GM12878 (cell line): Measurements from ENCODE around the gene SPTLC3. TPM values are rescaled to one million over a fixed set of nuclear protein-coding genes. Genes with fewer than 3 reads are reported as not detected.

Source experiments
- BMI1 ChIP-seq: fragments of 450-650 bp; IDR thresholded peaks from 2 replicates; pipeline ENCODE4 v1.6.1; 2016; ENCODE audit warnings: mild to moderate bottlenecking, moderate library complexity, borderline replicate concordance
- CEBPB ChIP-seq, 2 experiments: fragments of 150-350 bp in 1 of 2; IDR thresholded peaks; 2 replicates each; pipeline ENCODE4 v1.6.1; 2012 to 2014; ENCODE audit warnings: low read depth in 2 of 2, low read length in 2 of 2, borderline replicate concordance in 1 of 2, inconsistent platforms in 1 of 2
- CHD1 ChIP-seq: IDR thresholded peaks from 2 replicates; pipeline ENCODE4 v1.6.1; 2012; ENCODE audit warnings: low read depth, low read length, improper control_type of control experiment
- LARP7 ChIP-seq: fragments of 450-650 bp; IDR thresholded peaks from 2 replicates; pipeline ENCODE4 v1.6.1; 2017; ENCODE audit warnings: mild to moderate bottlenecking
- NFIC ChIP-seq: IDR thresholded peaks from 2 replicates; pipeline ENCODE4 v1.6.1; 2012; ENCODE audit warnings: low read depth, mild to moderate bottlenecking, inconsistent platforms, low read length, moderate library complexity
- NFYB ChIP-seq: IDR thresholded peaks from 2 replicates; pipeline ENCODE4 v1.6.1; 2011; ENCODE audit warnings: low read depth, mild to moderate bottlenecking, low read length, improper control_type of control experiment, moderate library complexity; ENCODE audit not compliant: insufficient read depth
- PML ChIP-seq: IDR thresholded peaks from 2 replicates; pipeline ENCODE4 v1.6.1; 2012; ENCODE audit warnings: low read length, inconsistent platforms
- RAD21 ChIP-seq: IDR thresholded peaks from 2 replicates; pipeline ENCODE4 v1.6.1; 2011; ENCODE audit warnings: mild to moderate bottlenecking, low read depth, low read length, moderate library complexity; ENCODE audit not compliant: insufficient read depth
- USF1 ChIP-seq: IDR thresholded peaks from 2 replicates; pipeline ENCODE4 v1.6.1; 2011; ENCODE audit warnings: borderline replicate concordance, low read depth, mild to moderate bottlenecking, moderate library complexity, mixed read lengths, low read length; ENCODE audit not compliant: insufficient read depth; ENCODE audit errors: extremely low read length
- ZBTB40 ChIP-seq: fragments of 450-650 bp; IDR thresholded peaks from 2 replicates; pipeline ENCODE4 v1.6.1; 2016; ENCODE audit warnings: mild to moderate bottlenecking, moderate library complexity, borderline replicate concordance
- polyA plus RNA-seq, 11 experiments: library from polyadenylated mRNA; depleted of rRNA in 4 of 11; unstranded in 6 of 11; stranded (reverse) in 5 of 11; fragments of >200 nt; fragmentation: Nextera tagmentation in 4 of 11; fragmentation: Illumina TruSeq in 1 of 11; extraction: Ambion mirVana in 4 of 11; extraction: Trizol in 1 of 11; gene quantifications; 1 replicate in 1 of 11; 2 replicates in 10 of 11; pipeline versions ENCODE4 v1.2.1 to v1.2.3, GENCODE V29; 2011 to 2016; ENCODE audit warnings: inconsistent platforms in 2 of 11, missing spikeins in 2 of 11, low read depth in 1 of 11
- total RNA-seq, 4 experiments: library from RNA; depleted of rRNA in 3 of 4; stranded (reverse); fragments of >200 nt in 3 of 4; fragmentation: Illumina TruSeq in 1 of 4; extraction: Trizol in 1 of 4; gene quantifications; 2 replicates each; pipeline versions ENCODE4 v1.2.1 to v1.2.3, GENCODE V29; 2013 to 2021
- TF ChIP-seq, protein P1 (sequence below): fragments of 450-650 bp; IDR thresholded peaks from 2 replicates; pipeline ENCODE4 v1.6.1; 2017; ENCODE audit warnings: mild to moderate bottlenecking, moderate library complexity

Gene SPTLC3
- total and polyA plus RNA-seq, 10 of the 15 experiments (the other 5 are each of a cell fraction or from before 2014, with no cell fraction given), result 0.04 to 0.29 (median 0.06) TPM; not detected in 7

DNA sequence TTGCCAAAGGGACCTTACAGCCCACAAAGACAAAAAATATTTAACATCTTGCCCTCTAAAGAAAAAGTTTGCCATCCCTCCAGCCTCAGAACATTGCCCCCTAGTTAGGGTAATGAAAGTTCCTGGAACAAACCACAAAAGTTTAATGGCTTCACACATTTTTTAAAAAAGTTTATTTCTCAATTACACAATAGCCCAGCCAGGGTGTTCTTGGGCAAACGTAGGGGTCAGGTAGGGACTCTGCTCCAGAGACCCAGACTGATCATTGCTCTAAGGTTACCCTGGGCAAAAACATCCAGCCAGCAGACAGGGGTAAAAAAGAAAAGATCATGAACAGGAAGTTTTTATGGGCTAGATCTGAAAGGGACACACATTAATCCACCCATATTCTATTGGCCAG lies 207.8 kb downstream of the SPTLC3 start (continued):
- TF ChIP-seq USF1, result no peak
- no peak for TF ChIP-seq PML
- no peak for TF ChIP-seq BMI1
- no peak for TF ChIP-seq RAD21
- no peak for TF ChIP-seq LARP7
- TF ChIP-seq NFIC, result no peak
- no peak for TF ChIP-seq CHD1
- TF ChIP-seq, protein P1, sequence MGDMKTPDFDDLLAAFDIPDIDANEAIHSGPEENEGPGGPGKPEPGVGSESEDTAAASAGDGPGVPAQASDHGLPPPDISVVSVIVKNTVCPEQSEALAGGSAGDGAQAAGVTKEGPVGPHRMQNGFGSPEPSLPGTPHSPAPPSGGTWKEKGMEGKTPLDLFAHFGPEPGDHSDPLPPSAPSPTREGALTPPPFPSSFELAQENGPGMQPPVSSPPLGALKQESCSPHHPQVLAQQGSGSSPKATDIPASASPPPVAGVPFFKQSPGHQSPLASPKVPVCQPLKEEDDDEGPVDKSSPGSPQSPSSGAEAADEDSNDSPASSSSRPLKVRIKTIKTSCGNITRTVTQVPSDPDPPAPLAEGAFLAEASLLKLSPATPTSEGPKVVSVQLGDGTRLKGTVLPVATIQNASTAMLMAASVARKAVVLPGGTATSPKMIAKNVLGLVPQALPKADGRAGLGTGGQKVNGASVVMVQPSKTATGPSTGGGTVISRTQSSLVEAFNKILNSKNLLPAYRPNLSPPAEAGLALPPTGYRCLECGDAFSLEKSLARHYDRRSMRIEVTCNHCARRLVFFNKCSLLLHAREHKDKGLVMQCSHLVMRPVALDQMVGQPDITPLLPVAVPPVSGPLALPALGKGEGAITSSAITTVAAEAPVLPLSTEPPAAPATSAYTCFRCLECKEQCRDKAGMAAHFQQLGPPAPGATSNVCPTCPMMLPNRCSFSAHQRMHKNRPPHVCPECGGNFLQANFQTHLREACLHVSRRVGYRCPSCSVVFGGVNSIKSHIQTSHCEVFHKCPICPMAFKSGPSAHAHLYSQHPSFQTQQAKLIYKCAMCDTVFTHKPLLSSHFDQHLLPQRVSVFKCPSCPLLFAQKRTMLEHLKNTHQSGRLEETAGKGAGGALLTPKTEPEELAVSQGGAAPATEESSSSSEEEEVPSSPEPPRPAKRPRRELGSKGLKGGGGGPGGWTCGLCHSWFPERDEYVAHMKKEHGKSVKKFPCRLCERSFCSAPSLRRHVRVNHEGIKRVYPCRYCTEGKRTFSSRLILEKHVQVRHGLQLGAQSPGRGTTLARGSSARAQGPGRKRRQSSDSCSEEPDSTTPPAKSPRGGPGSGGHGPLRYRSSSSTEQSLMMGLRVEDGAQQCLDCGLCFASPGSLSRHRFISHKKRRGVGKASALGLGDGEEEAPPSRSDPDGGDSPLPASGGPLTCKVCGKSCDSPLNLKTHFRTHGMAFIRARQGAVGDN, result no peak
- TF ChIP-seq ZBTB40, result no peak
- TF ChIP-seq CEBPB (IDR thresholded peaks at IDR 0.05; ENCODE audit: borderline replicate concordance in 1 of 2, low read depth in 2 of 2, low read length in 2 of 2), result no peak
- no peak for TF ChIP-seq NFYB

Other genes with a start within 250 kb of the SPTLC3 start
- gene ISM1, start 212.3 kb downstream of the SPTLC3 start, total RNA-seq (2014; rRNA removed), result not detected in 2 replicates
- not detected in 2 replicates for gene ISM1, start 212.3 kb downstream of the SPTLC3 start, total RNA-seq (2014; rRNA removed; fragmentation: Illumina TruSeq; extraction: Trizol)
- gene ISM1, start 212.3 kb downstream of the SPTLC3 start, total RNA-seq (2021), result not detected in 2 replicates
- 0.03 TPM in 1 of 2 replicates, not detected in the other for gene ISM1, start 212.3 kb downstream of the SPTLC3 start, polyA plus RNA-seq (2011; rRNA removed)
- gene ISM1, start 212.3 kb downstream of the SPTLC3 start, polyA plus RNA-seq (2014; fragmentation: Illumina TruSeq; extraction: Trizol), result 0.01 TPM in 1 of 2 replicates, not detected in the other
- not detected for gene ISM1, start 212.3 kb downstream of the SPTLC3 start, polyA plus RNA-seq (2014; fragmentation: Nextera tagmentation; extraction: Ambion mirVana)
- gene ISM1, start 212.3 kb downstream of the SPTLC3 start, polyA plus RNA-seq (2014; rRNA removed), result not detected in 2 replicates
- not detected for gene ISM1, start 212.3 kb downstream of the SPTLC3 start, polyA plus RNA-seq (2016; fragmentation: Nextera tagmentation; extraction: Ambion mirVana)